Pancreas (tissue), 10 donors: ENCODE results near the gene SEMA3D. TPM values are rescaled to one million over a fixed set of nuclear protein-coding genes. Genes with fewer than 3 reads are reported as not detected.

Experiments used
- ATAC-seq, 4 donors: fragments of 200-7000 bp; cut with Tn5 transposase; one replicate each; pipeline versions ENCODE4 v1.8.0 to v1.9.1; 2020; ENCODE audit warnings: mild to moderate bottlenecking in 4 of 4, moderate library complexity in 4 of 4
- DNase-seq, 6 donors: peaks; one replicate each; pipeline ENCODE4 v3.0.0-alpha.2; 2020
- FAIRE-seq: peaks from 2 replicates; lab custom pipeline; 2012; peaks lifted over from hg19 to GRCh38; lab: Jason Lieb, UNC
- H3K27ac ChIP-seq, 4 donors: fragments of 200-600 bp; sonication (generic); 1 replicate in 3 of 4; 2 replicates in 1 of 4; pipeline versions ENCODE4 v1.5.0 to v1.8.0; 2020
- H3K27me3 ChIP-seq, 4 donors: fragments of 200-600 bp; one replicate each; pipeline ENCODE4 v1.8.0; 2021
- H3K36me3 ChIP-seq, 3 donors: fragments of 200-600 bp; sonication (generic) in 1 of 3; one replicate each; pipeline versions ENCODE4 v1.5.0 to v1.8.0; 2020 to 2021
- H3K4me1 ChIP-seq, 3 donors: fragments of 200-600 bp; one replicate each; pipeline ENCODE4 v1.8.0; 2021
- H3K4me3 ChIP-seq, 4 donors: fragments of 200-600 bp; sonication (generic) in 2 of 4; one replicate each; pipeline versions ENCODE4 v1.5.0 to v1.8.0; 2020 to 2021
- H3K9me3 ChIP-seq, 4 donors: fragments of 200-600 bp; one replicate each; pipeline ENCODE4 v1.8.0; 2021
- CTCF ChIP-seq, 4 donors: fragments of 200-600 bp; sonication (generic) in 3 of 4; IDR thresholded peaks; one replicate each; pipeline versions ENCODE4 v1.5.0 to v1.8.0; 2021; ENCODE audit warnings: antibody characterized with exemption in 4 of 4
- WGBS, 2 donors: extraction: QIAGEN DNeasy Blood & Tissue Kit; methylation state at CpG; one replicate each; pipeline ENCODE4 v1.1.7; 2013; 5-methylcytosine and 5-hydroxymethylcytosine counted together
- intact Hi-C, 3 donors: fragments of 100-400 bp; cut with DNase I; formaldehyde crosslinking; loops; one replicate each; pipeline versions ENCODE4 v1.11.1 to v1.14.2; 2022
- polyA plus RNA-seq, 2 donors: library from polyadenylated mRNA; stranded (reverse); fragments of 200-250 nt; gene quantifications; one replicate each; pipeline ENCODE4 v1.2.3, GENCODE V29; 2013
- total RNA-seq, 6 donors: library from RNA; stranded (reverse); fragmentation: NEBNext Ultra II Directional in 4 of 6; extraction: Animal tissue kit (Norgen Biotek cat#: 25700) in 4 of 6; gene quantifications; one replicate each; pipeline versions ENCODE4 v1.2.1 to v1.2.4, GENCODE V29; 2021 to 2023
- donor health status: healthy with polysubstance abuse.
- donor health status: DM: no; HTN: no; CAD: no; lungs with moderate emphysema.
- donor health status: DM: no; HTN: no; CAD: no.
- donor health status: control.
- donor health status: control.
- donor health status: Bipolar disorder and iron deficiency.
- donor health status: DM: yes; HTN: yes; CAD: no.
- donor health status: DM: no; HTN: no; CAD: no.
- donor health status: DM: no; HTN: no; CAD: no.
- donor health status: DM: yes; HTN: yes; CAD: no.

Gene SEMA3D
- total and polyA plus RNA-seq, 8 donors: 0.14 to 0.28 (median 0.19) TPM

GRCh38 chr7:85052056-85052737, 134.7 kb downstream of the SEMA3D start:
- Histone ChIP-seq H3K4me1 (no peaks in the 10 kb centered on the region), H3K9me3 (no peaks in the 10 kb centered on the region), H3K4me3 (no peak overlapping the region), H3K27me3 (peaks cover 0 to 5% (median 0%) of the 10 kb centered on the region in 4 donors), H3K27ac (no peak overlapping the region), H3K36me3 (no peaks in the 10 kb centered on the region)
- ATAC-seq: no peak
- TF ChIP-seq CTCF (IDR thresholded peaks at IDR 0.05): no peak
- intact Hi-C loops: no loop called here
- no peak for FAIRE-seq
- no peak for DNase-seq
- WGBS, 2 donors: 64 to 72% methylated on average over 4 of the region's 4 CpGs

- Histone ChIP-seq H3K4me3 (no peak overlapping the region), H3K9me3 (no peaks in the 10 kb centered on the region), H3K4me1 (no peaks in the 10 kb centered on the region), H3K36me3 (no peaks in the 10 kb centered on the region), H3K27me3 (peaks cover 0 to 5% (median under 1%) of the 10 kb centered on the region in 4 donors), H3K27ac (no peak overlapping the region)
- intact Hi-C loops: loop anchor here in 1 of 3 donors (10.0 kb wide), 2 partner anchors 518 to 708 kb away; no protein-coding TSS in a partner anchor
- DNase-seq: no peak
- 75 to 92% methylated on average over 1 of the region's 1 CpG for WGBS, 2 donors
- no peak for FAIRE-seq
- TF ChIP-seq CTCF (IDR thresholded peaks at IDR 0.05): no peak
- ATAC-seq: no peak
Measured at GRCh38 chr7:85046534-85046933, 140.3 kb downstream of the SEMA3D start.

GRCh38 chr7:85041605-85042216, 145.1 kb downstream of the SEMA3D start:
- FAIRE-seq: peak; percentile 37
- Histone ChIP-seq H3K4me1 (no peaks in the 10 kb centered on the region), H3K27me3 (peaks cover 0 to 5% (median 0%) of the 10 kb centered on the region in 4 donors), H3K9me3 (no peaks in the 10 kb centered on the region), H3K27ac (no peak overlapping the region), H3K4me3 (no peak overlapping the region), H3K36me3 (no peaks in the 10 kb centered on the region)
- ATAC-seq: peak; percentile 80 to 93 (median 90)
- DNase-seq: peak; percentile 38 to 74 (median 48)
- peak; percentile 19 to 61 (median 44) for TF ChIP-seq CTCF (IDR thresholded peaks at IDR 0.05)
- 36 to 49% methylated on average over 6 of the region's 6 CpGs for WGBS, 2 donors
- intact Hi-C loops: loop anchor here in 1 of 3 donors (10.0 kb wide), 2 partner anchors 523 to 713 kb away; no protein-coding TSS in a partner anchor

- TF ChIP-seq CTCF (IDR thresholded peaks at IDR 0.05): no peak
- Histone ChIP-seq H3K9me3 (no peaks in the 10 kb centered on the region), H3K4me3 (no peak overlapping the region), H3K27ac (no peak overlapping the region), H3K27me3 (peaks cover 0 to 5% (median 0%) of the 10 kb centered on the region in 4 donors), H3K36me3 (no peaks in the 10 kb centered on the region), H3K4me1 (no peaks in the 10 kb centered on the region)
- DNase-seq (no peak), ATAC-seq (no peak), FAIRE-seq (no peak)
- intact Hi-C loops: loop anchor here in 1 of 3 donors (10.0 kb wide), 1 partner anchor 515 kb away; no protein-coding TSS in a partner anchor
- WGBS, 2 donors: 66 to 75% methylated on average over 11 of the region's 11 CpGs
Measured at GRCh38 chr7:85039196-85039923, 147.5 kb downstream of the SEMA3D start.
